Panc1 (cell line): ENCODE data around the gene ANKRD34C. TPM values are rescaled to one million over a fixed set of nuclear protein-coding genes. Genes with fewer than 3 reads are reported as not detected.

Experiments used
- ATAC-seq: fragments of 200-7000 bp; cut with Tn5 transposase; 2 replicates; pipeline ENCODE4 v1.9.1; 2020; ENCODE audit warnings: mild to moderate bottlenecking, moderate library complexity
- BruUV-seq: library from RNA; stranded (reverse); fragments of 400-500 nt; replicated peaks from 2 replicates; lab custom pipeline; 2021; lab: Mats Ljungman, UMichigan
- CTCF ChIA-PET: fragments of 300-600 bp; sonication (Branson Sonifier 250); formaldehyde crosslinking; loops from one replicate; lab custom pipeline; 2022; ENCODE audit warnings: antibody characterized with exemption; lab: Charles Lee
- POLR2A ChIA-PET: fragments of 300-600 bp; sonication (Branson Sonifier 250); formaldehyde crosslinking; loops from one replicate; lab custom pipeline; 2022; ENCODE audit warnings: antibody characterized with exemption; lab: Charles Lee
- DNase-seq: peaks from one replicate; pipeline ENCODE4 v3.0.0-alpha.2; 2010; ENCODE audit warnings: low read depth, low spot score
- H3K27ac ChIP-seq: 2 replicates; pipeline ENCODE4 v1.5.1; 2011; ENCODE audit warnings: mild to moderate bottlenecking, low read length, inconsistent platforms
- H3K27me3 ChIP-seq: fragments of 200-500 bp; sonication (Bioruptor generic); 2 replicates; pipeline ENCODE4 v1.6.0; 2014; ENCODE audit warnings: low read length, inconsistent platforms; ENCODE audit not compliant: control insufficient read depth, insufficient read depth
- H3K36me3 ChIP-seq: fragments of 200-500 bp; sonication (Bioruptor generic); 2 replicates; pipeline ENCODE4 v1.5.1; 2014; ENCODE audit warnings: inconsistent platforms, mild to moderate bottlenecking, low read length, moderate library complexity; ENCODE audit not compliant: control insufficient read depth, insufficient read depth
- H3K4me1 ChIP-seq: 2 replicates; pipeline ENCODE4 v1.5.1; 2011; ENCODE audit warnings: inconsistent platforms, mild to moderate bottlenecking, low read length, moderate library complexity; ENCODE audit not compliant: control insufficient read depth, insufficient read depth
- H3K4me3 ChIP-seq, 2 experiments: 2 replicates each; pipeline ENCODE4 v1.5.1; 2011 to 2012; ENCODE audit warnings: low read depth in 2 of 2, low read length in 2 of 2, mild to moderate bottlenecking in 2 of 2, inconsistent platforms in 1 of 2, moderate library complexity in 1 of 2
- H3K9me3 ChIP-seq: fragments of 200-500 bp; sonication (Bioruptor generic); 2 replicates; pipeline ENCODE4 v1.5.1; 2014; ENCODE audit warnings: low read depth, mild to moderate bottlenecking, inconsistent platforms, low read length, moderate library complexity; ENCODE audit not compliant: control insufficient read depth, insufficient read depth
- CTCF ChIP-seq: fragments of 450-650 bp; IDR thresholded peaks from 2 replicates; pipeline ENCODE4 v1.5.1; 2017; ENCODE audit warnings: mild to moderate bottlenecking
- POLR2AphosphoS5 ChIP-seq: IDR thresholded peaks from 2 replicates; pipeline ENCODE4 v1.6.1; 2012; ENCODE audit warnings: mild to moderate bottlenecking, low read depth, low read length, moderate library complexity
- SIN3A ChIP-seq: IDR thresholded peaks from 2 replicates; pipeline ENCODE4 v1.6.1; 2012; ENCODE audit warnings: low read depth, mild to moderate bottlenecking, low read length, moderate library complexity, borderline replicate concordance; ENCODE audit not compliant: insufficient read depth
- TCF7L2 ChIP-seq: IDR thresholded peaks from 2 replicates; pipeline ENCODE4 v1.6.1; 2011; ENCODE audit warnings: mild to moderate bottlenecking, low read depth, low read length, inconsistent platforms
- in situ Hi-C: cut with HindIII; loops from 2 replicates; pipeline ENCODE4 v1.10.0; 2016; ENCODE audit warnings: low sequenced_read_pairs, low pct_unique_long_range_greater_than_20kb
- intact Hi-C: fragments of 100-400 bp; cut with micrococcal nuclease; formaldehyde crosslinking; loops from one replicate; pipeline ENCODE4 v1.10.0; 2022; ENCODE audit not compliant: unreplicated experiment
- total RNA-seq: library from RNA; stranded (reverse); gene quantifications from one replicate; pipeline ENCODE4 v1.2.1, GENCODE V29; 2021; ENCODE audit not compliant: unreplicated experiment
- TF ChIP-seq, protein P1 (sequence below), 2 experiments: IDR thresholded peaks; 2 replicates each; pipeline ENCODE4 v1.6.1; 2011 to 2012; ENCODE audit warnings: low read depth in 2 of 2, control low read depth in 1 of 2, low read length in 1 of 2, mild to moderate bottlenecking in 1 of 2, moderate library complexity in 1 of 2; ENCODE audit not compliant: insufficient read depth in 1 of 2

ANKRD34C gene
- total RNA-seq, 1 experiment from 2014 or later = not detected

DNA sequence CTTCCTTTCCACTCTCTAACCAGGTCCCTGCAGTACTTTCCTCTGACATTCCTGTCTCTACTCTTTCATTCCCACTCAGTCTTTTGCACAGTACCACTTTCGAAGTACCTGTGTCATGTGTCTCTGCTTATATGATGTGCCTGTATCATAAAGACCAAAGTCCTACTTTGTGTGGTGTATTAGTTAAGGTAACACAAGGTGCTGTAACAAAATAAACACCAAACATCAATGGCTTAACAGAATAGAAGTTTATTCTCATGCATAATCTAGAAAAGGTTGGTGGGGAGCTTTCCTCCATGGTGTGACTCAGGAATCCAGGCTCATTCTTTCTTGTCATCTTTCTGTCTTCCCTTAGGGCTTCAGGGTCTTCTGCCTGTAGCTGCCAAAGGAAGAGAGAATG is 31.7 kb downstream of the ANKRD34C start:
- no peak overlapping the region for H3K27ac ChIP-seq
- H3K27me3 ChIP-seq = peaks cover 5% of the 10 kb centered on the region
- TF ChIP-seq CTCF (no peak), POLR2AphosphoS5 (no peak), SIN3A (no peak), TCF7L2 (no peak)
- TF ChIP-seq, protein P1, sequence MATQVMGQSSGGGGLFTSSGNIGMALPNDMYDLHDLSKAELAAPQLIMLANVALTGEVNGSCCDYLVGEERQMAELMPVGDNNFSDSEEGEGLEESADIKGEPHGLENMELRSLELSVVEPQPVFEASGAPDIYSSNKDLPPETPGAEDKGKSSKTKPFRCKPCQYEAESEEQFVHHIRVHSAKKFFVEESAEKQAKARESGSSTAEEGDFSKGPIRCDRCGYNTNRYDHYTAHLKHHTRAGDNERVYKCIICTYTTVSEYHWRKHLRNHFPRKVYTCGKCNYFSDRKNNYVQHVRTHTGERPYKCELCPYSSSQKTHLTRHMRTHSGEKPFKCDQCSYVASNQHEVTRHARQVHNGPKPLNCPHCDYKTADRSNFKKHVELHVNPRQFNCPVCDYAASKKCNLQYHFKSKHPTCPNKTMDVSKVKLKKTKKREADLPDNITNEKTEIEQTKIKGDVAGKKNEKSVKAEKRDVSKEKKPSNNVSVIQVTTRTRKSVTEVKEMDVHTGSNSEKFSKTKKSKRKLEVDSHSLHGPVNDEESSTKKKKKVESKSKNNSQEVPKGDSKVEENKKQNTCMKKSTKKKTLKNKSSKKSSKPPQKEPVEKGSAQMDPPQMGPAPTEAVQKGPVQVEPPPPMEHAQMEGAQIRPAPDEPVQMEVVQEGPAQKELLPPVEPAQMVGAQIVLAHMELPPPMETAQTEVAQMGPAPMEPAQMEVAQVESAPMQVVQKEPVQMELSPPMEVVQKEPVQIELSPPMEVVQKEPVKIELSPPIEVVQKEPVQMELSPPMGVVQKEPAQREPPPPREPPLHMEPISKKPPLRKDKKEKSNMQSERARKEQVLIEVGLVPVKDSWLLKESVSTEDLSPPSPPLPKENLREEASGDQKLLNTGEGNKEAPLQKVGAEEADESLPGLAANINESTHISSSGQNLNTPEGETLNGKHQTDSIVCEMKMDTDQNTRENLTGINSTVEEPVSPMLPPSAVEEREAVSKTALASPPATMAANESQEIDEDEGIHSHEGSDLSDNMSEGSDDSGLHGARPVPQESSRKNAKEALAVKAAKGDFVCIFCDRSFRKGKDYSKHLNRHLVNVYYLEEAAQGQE (IDR thresholded peaks at IDR 0.05; ENCODE audit: insufficient read depth in 1 of 2, low read depth in 2 of 2, low read length in 1 of 2) = no peak
- POLR2A ChIA-PET = no interaction called here
- intact Hi-C loops (no loop called here), in situ Hi-C loops (no loop called here)
- no TSS peak for BruUV-seq
- no peaks in the 10 kb centered on the region for H3K9me3 ChIP-seq
- DNase-seq = no peak
- peaks cover 37% of the 10 kb centered on the region for H3K36me3 ChIP-seq
- H3K4me3 ChIP-seq = no peak overlapping the region
- CTCF ChIA-PET = no interaction called here
- no peak for ATAC-seq
- H3K4me1 ChIP-seq = peaks cover 12% of the 10 kb centered on the region; the same call in 1 of the 2 replicates

- BruUV-seq = no TSS peak
- CTCF ChIA-PET = no interaction called here
Observed at GRCh38 chr15:79314811-79315210, 32.3 kb downstream of the ANKRD34C start.

More at GRCh38 chr15:79314811-79315210, 32.3 kb downstream of the ANKRD34C start:
- POLR2A ChIA-PET = no interaction called here
- H3K27ac ChIP-seq = no peak overlapping the region
- no peak for TF ChIP-seq CTCF
- no peak for TF ChIP-seq TCF7L2
- TF ChIP-seq SIN3A = no peak
- no peak for TF ChIP-seq POLR2AphosphoS5
- TF ChIP-seq, protein P1 (IDR thresholded peaks at IDR 0.05; ENCODE audit: insufficient read depth in 1 of 2, low read depth in 2 of 2, low read length in 1 of 2) = no peak
- H3K4me3 ChIP-seq = no peak overlapping the region
- DNase-seq (no peak), ATAC-seq (no peak)
- H3K9me3 ChIP-seq = no peaks in the 10 kb centered on the region
- intact Hi-C loops (no loop called here), in situ Hi-C loops (no loop called here)
- peaks cover 5% of the 10 kb centered on the region for H3K27me3 ChIP-seq
- peaks cover 12% of the 10 kb centered on the region; the same call in 1 of the 2 replicates for H3K4me1 ChIP-seq
- peaks cover 37% of the 10 kb centered on the region for H3K36me3 ChIP-seq
